CD8-positive, alpha-beta memory T cell (primary cell): ENCODE data around the gene FIGN. TPM values are rescaled to one million over a fixed set of nuclear protein-coding genes. Genes with fewer than 3 reads are reported as not detected.

ENCODE experiments used
- CTCF ChIA-PET: fragments of 350-600 bp; sonication (Branson Sonifier 250); formaldehyde crosslinking; loops from one replicate; lab custom pipeline; 2021; ENCODE audit warnings: antibody characterized with exemption; lab: Charles Lee
- POLR2A ChIA-PET: fragments of 350-600 bp; sonication (Branson Sonifier 250); formaldehyde crosslinking; loops from one replicate; lab custom pipeline; 2021; ENCODE audit warnings: antibody characterized with exemption; lab: Charles Lee
- DNase-seq, 5 donors: peaks; one replicate each; pipeline versions ENCODE4 v3.0.0 to v3.0.0-alpha.2; 2020 to 2022; ENCODE audit warnings: mixed read lengths in 1 of 5
- H3K27ac ChIP-seq: one replicate; pipeline ENCODE4 v1.7.0; 2013; ENCODE audit warnings: low read depth, mild to moderate bottlenecking, low read length, moderate library complexity
- H3K27me3 ChIP-seq: 2 replicates; pipeline ENCODE4 v1.7.0; 2013; ENCODE audit warnings: low read length, mild to moderate bottlenecking; ENCODE audit not compliant: insufficient read depth, poor library complexity, severe bottlenecking
- H3K36me3 ChIP-seq: 2 replicates; pipeline ENCODE4 v1.7.0; 2013; ENCODE audit warnings: mild to moderate bottlenecking, low read length, moderate library complexity; ENCODE audit not compliant: insufficient read depth
- H3K4me1 ChIP-seq: 2 replicates; pipeline ENCODE4 v1.7.0; 2013; ENCODE audit warnings: mild to moderate bottlenecking, low read length, moderate library complexity; ENCODE audit not compliant: insufficient read depth
- H3K4me3 ChIP-seq: 2 replicates; pipeline ENCODE4 v1.7.0; 2013; ENCODE audit warnings: mild to moderate bottlenecking, low read length
- H3K9me3 ChIP-seq: 2 replicates; pipeline ENCODE4 v1.7.0; 2013; ENCODE audit warnings: mild to moderate bottlenecking, low read length
- H3K27ac Mint-ChIP-seq, 8 donors: one replicate each; pipeline ENCODE4 v1.8.0; 2020 to 2021; ENCODE audit warnings: mixed read lengths in 8 of 8, mild to moderate bottlenecking in 6 of 8, inconsistent platforms in 3 of 8, moderate library complexity in 3 of 8
- H3K27me3 Mint-ChIP-seq, 2 donors: one replicate each; pipeline ENCODE4 v1.8.0; 2020 to 2021; ENCODE audit warnings: mixed read lengths in 2 of 2, mild to moderate bottlenecking in 1 of 2, moderate library complexity in 1 of 2
- H3K36me3 Mint-ChIP-seq, 3 donors: one replicate each; pipeline ENCODE4 v1.8.0; 2020 to 2021; ENCODE audit warnings: mixed read lengths in 3 of 3, inconsistent platforms in 1 of 3, mild to moderate bottlenecking in 1 of 3
- H3K4me1 Mint-ChIP-seq, 3 donors: one replicate each; pipeline ENCODE4 v1.8.0; 2020 to 2021; ENCODE audit warnings: mixed read lengths in 3 of 3, inconsistent platforms in 1 of 3, mild to moderate bottlenecking in 1 of 3
- H3K4me3 Mint-ChIP-seq, 7 donors: one replicate each; pipeline ENCODE4 v1.8.0; 2020 to 2021; ENCODE audit warnings: mixed read lengths in 7 of 7, mild to moderate bottlenecking in 6 of 7, moderate library complexity in 4 of 7, inconsistent platforms in 2 of 7
- H3K9me3 Mint-ChIP-seq, 5 donors: one replicate each; pipeline ENCODE4 v1.8.0; 2020 to 2022; ENCODE audit warnings: mixed read lengths in 5 of 5, mild to moderate bottlenecking in 3 of 5, moderate library complexity in 2 of 5, inconsistent platforms in 1 of 5
- polyA plus RNA-seq: library from polyadenylated mRNA; unstranded; fragments of 300-500 nt; fragmentation: Illumina TruSeq; gene quantifications from one replicate; pipeline ENCODE4 v1.2.3, GENCODE V29; 2021
- total RNA-seq, 2 experiments: library from RNA; stranded (reverse); gene quantifications; one replicate each; pipeline ENCODE4 v1.2.3, GENCODE V29; 2021

FIGN gene
- total and polyA plus RNA-seq, 3 experiments from 2014 or later, result not detected

DNA sequence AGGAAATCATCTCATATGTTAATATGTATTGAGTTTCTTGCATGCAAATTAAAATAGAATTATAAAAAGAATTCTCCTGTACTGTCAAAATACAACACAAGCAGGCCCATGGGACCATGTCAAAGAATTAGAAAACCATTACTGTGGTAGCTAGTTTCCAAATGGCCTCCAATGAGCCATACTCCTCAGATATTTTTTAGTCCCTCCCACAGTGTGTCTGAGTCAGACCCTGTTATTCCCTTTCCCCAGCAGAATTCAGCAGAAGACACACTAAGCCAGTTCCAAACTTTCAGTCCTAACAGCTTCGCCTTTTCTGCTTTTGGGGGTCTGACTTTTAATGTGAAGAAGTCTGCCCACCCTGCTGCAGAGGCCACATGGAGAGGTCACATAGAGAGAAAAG is 86.7 kb downstream of the FIGN start:
- no peaks in the 10 kb centered on the region for H3K36me3 Mint-ChIP-seq
- no peaks in the 10 kb centered on the region for H3K4me1 Mint-ChIP-seq
- POLR2A ChIA-PET, result no interaction called here

DNA sequence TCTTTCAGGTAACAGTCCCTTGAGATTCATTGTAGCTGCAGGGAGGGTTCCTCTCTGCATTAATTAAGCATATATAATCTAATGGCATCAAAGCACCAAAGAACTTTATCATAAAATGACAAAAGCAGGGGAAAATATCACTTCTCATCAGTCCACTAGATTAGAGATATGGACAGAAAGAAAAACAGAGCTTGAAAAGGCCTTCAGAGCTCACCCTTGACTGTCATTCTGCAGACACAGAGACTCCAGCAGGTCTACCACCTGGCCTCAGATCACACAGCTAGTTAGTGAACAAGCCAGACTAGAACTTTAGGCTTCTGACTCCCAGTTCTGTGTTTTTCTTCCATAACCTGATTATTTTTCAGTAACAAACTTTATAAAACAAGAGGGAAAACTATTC is 88.5 kb downstream of the FIGN start:
- no peak for DNase-seq
- H3K4me1 ChIP-seq, result no peaks in the 10 kb centered on the region
- POLR2A ChIA-PET, result no interaction called here
- H3K27ac ChIP-seq, result no peak overlapping the region
- Mint-ChIP-seq H3K4me1 (no peaks in the 10 kb centered on the region), H3K36me3 (no peaks in the 10 kb centered on the region), H3K27ac (no peak overlapping the region), H3K4me3 (no peak overlapping the region), H3K27me3 (no peaks in the 10 kb centered on the region), H3K9me3 (peaks cover 0 to 6% (median 5%) of the 10 kb centered on the region in 5 donors)
- no peaks in the 10 kb centered on the region for H3K9me3 ChIP-seq
- no peaks in the 10 kb centered on the region for H3K36me3 ChIP-seq
- CTCF ChIA-PET, result no interaction called here
- H3K4me3 ChIP-seq, result no peak overlapping the region
- H3K27me3 ChIP-seq, result no peaks in the 10 kb centered on the region

More for the DNA sequence above, 86.7 kb downstream of the FIGN start:
- DNase-seq, result no peak
- peaks cover 0 to 7% (median 5%) of the 10 kb centered on the region in 5 donors for H3K9me3 Mint-ChIP-seq
- H3K27ac ChIP-seq, result no peak overlapping the region
- no peaks in the 10 kb centered on the region for H3K36me3 ChIP-seq
- H3K4me3 ChIP-seq, result no peak overlapping the region
- H3K27ac Mint-ChIP-seq, result no peak overlapping the region
- no peak overlapping the region for H3K4me3 Mint-ChIP-seq
- no peaks in the 10 kb centered on the region for H3K4me1 ChIP-seq
- no peaks in the 10 kb centered on the region for H3K27me3 Mint-ChIP-seq
- H3K27me3 ChIP-seq, result no peaks in the 10 kb centered on the region
- H3K9me3 ChIP-seq, result no peaks in the 10 kb centered on the region
- CTCF ChIA-PET, result no interaction called here

DNA sequence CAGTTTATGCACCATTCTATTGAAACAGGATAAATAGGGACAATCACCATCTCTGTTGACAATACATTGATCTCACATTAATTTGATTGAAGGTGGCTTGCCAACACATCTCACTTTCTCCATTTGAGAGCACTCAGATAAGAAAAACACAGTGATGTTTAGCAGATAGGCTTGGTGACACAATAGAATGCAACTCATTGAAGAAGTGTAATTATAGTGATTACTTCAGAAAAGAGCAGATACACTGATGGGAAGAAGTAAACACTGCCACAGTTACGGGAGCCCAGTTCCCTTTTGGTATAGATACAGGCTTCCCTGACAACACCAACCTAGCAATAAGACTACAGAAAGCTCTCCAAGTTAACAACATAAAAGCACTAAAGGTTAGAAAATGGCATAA is 89.1 kb downstream of the FIGN start:
- no peaks in the 10 kb centered on the region for H3K36me3 ChIP-seq
- H3K9me3 Mint-ChIP-seq, result peaks cover 0 to 6% (median 5%) of the 10 kb centered on the region in 5 donors
- CTCF ChIA-PET, result no interaction called here
- no peaks in the 10 kb centered on the region for H3K36me3 Mint-ChIP-seq
- no peak overlapping the region for H3K4me3 Mint-ChIP-seq
- no peaks in the 10 kb centered on the region for H3K27me3 Mint-ChIP-seq
- H3K4me3 ChIP-seq, result no peak overlapping the region
- POLR2A ChIA-PET, result no interaction called here
- no peak overlapping the region for H3K27ac Mint-ChIP-seq
- H3K9me3 ChIP-seq, result no peaks in the 10 kb centered on the region
- no peaks in the 10 kb centered on the region for H3K4me1 Mint-ChIP-seq
- DNase-seq, result no peak
- no peak overlapping the region for H3K27ac ChIP-seq
- H3K4me1 ChIP-seq, result no peaks in the 10 kb centered on the region
- H3K27me3 ChIP-seq, result no peaks in the 10 kb centered on the region

DNA sequence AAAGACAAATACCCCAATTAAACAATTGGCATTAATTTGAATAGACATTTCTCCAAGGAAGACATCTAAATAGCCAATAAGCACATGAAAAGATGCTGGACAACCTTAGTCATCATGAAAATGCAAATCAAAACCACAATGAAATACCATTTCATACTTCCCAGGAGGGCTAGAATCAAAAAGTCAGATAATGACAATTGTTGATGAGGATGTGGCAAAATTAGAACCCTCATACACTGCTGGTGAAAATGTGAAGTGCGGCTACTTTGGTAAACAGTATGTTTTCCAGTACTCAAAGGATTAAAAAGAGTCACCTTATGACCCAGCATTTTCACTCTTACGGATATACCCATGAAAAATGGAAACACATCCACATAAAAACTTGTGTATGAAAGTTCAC is 91.6 kb downstream of the FIGN start:
- no peaks in the 10 kb centered on the region for H3K36me3 Mint-ChIP-seq
- no peaks in the 10 kb centered on the region for H3K4me1 ChIP-seq
- no peaks in the 10 kb centered on the region for H3K27me3 Mint-ChIP-seq
- H3K27ac ChIP-seq, result no peak overlapping the region
- peaks cover 0 to 5% (median 4%) of the 10 kb centered on the region in 5 donors for H3K9me3 Mint-ChIP-seq
- ChIA-PET CTCF (no interaction called here), POLR2A (no interaction called here)
- H3K9me3 ChIP-seq, result no peaks in the 10 kb centered on the region
- H3K27me3 ChIP-seq, result no peaks in the 10 kb centered on the region
- no peak overlapping the region for H3K27ac Mint-ChIP-seq
- no peak overlapping the region for H3K4me3 Mint-ChIP-seq
- H3K36me3 ChIP-seq, result no peaks in the 10 kb centered on the region
- DNase-seq, result no peak
- H3K4me3 ChIP-seq, result no peak overlapping the region
- no peaks in the 10 kb centered on the region for H3K4me1 Mint-ChIP-seq

DNA sequence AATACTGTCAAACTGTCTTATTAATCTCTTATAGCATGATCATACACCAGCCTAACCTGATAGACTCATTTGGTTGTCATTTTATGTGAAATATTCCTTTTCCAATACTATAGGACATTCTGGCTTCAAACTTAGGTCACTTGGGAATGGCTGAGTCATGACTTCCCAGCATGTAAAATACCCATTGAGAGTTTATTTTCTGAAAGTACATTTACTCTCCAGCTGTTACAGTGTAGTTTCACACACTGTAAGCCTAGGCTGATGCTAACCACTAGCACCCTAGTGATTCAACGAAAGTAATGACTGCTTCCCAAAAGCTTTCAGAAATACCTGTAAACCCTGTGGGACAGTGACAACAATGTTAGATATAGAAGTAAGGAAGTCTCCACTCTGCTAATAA is 93.8 kb downstream of the FIGN start:
- Mint-ChIP-seq H3K9me3 (peaks cover 0 to 8% (median 5%) of the 10 kb centered on the region in 5 donors), H3K4me3 (no peak overlapping the region), H3K4me1 (no peaks in the 10 kb centered on the region), H3K27ac (no peak overlapping the region), H3K27me3 (no peaks in the 10 kb centered on the region), H3K36me3 (no peaks in the 10 kb centered on the region)
- no peaks in the 10 kb centered on the region for H3K27me3 ChIP-seq
- H3K27ac ChIP-seq, result no peak overlapping the region
- H3K9me3 ChIP-seq, result no peaks in the 10 kb centered on the region
- no peak overlapping the region for H3K4me3 ChIP-seq
- ChIA-PET POLR2A (no interaction called here), CTCF (no interaction called here)
- no peak for DNase-seq
- H3K4me1 ChIP-seq, result no peaks in the 10 kb centered on the region
- H3K36me3 ChIP-seq, result no peaks in the 10 kb centered on the region

DNA sequence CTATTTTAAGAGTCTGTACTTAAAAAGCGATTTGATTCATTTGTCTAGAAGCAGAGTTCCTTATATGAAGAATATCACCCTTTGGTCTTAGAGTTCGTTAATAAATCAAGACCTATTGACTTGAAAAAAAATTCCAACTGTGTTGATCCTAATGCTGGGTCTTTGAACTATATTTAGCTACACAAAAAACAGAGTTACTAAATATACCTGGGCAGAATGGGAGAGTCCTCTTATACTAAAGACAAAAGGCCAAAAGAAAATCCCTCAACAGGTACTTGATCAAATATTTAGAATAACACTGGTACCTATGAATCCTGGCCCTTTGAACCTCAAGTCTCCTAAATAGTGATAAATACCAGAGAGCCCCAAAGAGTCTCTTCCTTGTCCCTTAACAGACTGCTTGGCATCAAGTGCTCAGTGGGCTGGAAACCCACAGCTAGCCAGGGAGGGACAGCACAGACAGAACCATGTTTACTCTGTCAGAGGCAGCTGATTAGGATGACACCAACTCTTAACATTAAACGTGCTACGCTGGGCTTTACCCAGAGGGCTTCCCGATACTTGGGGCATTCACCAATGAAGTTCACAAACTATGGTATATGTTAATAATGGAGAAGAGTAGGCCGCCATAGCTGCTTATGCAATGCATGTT is 95.1 kb downstream of the FIGN start:
- H3K27me3 ChIP-seq, result no peaks in the 10 kb centered on the region
- POLR2A ChIA-PET, result no interaction called here
- no peak overlapping the region for H3K27ac Mint-ChIP-seq
- no peaks in the 10 kb centered on the region for H3K27me3 Mint-ChIP-seq
- no peak for DNase-seq
- H3K9me3 Mint-ChIP-seq, result peaks cover 0 to 8% (median 5%) of the 10 kb centered on the region in 5 donors
- CTCF ChIA-PET, result no interaction called here
- H3K36me3 ChIP-seq, result no peaks in the 10 kb centered on the region
- no peaks in the 10 kb centered on the region for H3K36me3 Mint-ChIP-seq
- no peak overlapping the region for H3K4me3 ChIP-seq
- H3K4me3 Mint-ChIP-seq, result no peak overlapping the region
- H3K4me1 Mint-ChIP-seq, result no peaks in the 10 kb centered on the region
- no peaks in the 10 kb centered on the region for H3K4me1 ChIP-seq
- H3K27ac ChIP-seq, result no peak overlapping the region
- H3K9me3 ChIP-seq, result no peaks in the 10 kb centered on the region

DNA sequence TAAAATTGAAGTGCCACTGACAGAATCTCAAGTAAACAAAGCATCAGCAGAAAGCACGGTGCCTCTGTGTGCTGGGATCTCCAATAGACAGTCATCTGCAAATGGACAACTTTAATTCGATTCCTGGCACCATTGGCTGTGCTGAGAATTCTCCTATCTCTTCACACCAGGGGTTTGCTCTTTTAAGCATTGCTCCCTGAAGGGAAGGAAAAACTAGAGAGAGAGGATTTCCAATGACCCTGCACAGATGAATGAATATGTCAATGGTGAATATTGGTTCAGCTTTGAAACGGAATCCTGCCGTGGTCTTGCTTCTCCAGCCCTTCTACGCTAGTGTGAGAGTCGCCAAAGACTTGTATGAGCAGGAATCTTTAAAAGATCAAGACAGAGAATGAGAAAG is 97.9 kb downstream of the FIGN start:
- CTCF ChIA-PET, result no interaction called here

DNA sequence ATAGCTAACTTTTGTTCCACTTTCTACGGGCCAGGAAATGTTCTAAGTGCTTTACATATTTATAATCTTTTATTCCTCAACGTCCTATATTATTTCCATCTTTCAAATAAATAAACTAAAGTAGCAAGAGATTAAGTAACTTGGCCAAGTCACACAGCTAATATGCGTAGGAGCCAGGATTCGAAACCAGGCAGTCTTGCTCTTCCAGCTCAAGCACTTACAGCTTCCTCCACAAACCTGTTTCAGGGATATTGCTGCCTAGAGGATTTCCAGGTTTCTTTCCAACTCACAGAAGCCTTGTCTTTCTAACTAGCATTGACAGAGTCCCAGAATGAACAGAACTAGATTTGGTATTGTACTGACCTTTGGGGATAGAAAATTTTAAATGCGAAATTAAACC is 102.5 kb downstream of the FIGN start:
- ChIA-PET CTCF (no interaction called here), POLR2A (no interaction called here)
- H3K4me3 Mint-ChIP-seq, result no peak overlapping the region
- H3K9me3 Mint-ChIP-seq, result peaks cover 2 to 15% (median 5%) of the 10 kb centered on the region in 5 donors
- DNase-seq, result no peak
- H3K36me3 ChIP-seq, result no peaks in the 10 kb centered on the region
- H3K27ac ChIP-seq, result no peak overlapping the region
- H3K36me3 Mint-ChIP-seq, result no peaks in the 10 kb centered on the region
- no peaks in the 10 kb centered on the region for H3K4me1 ChIP-seq
- H3K9me3 ChIP-seq, result no peaks in the 10 kb centered on the region
- H3K4me1 Mint-ChIP-seq, result no peaks in the 10 kb centered on the region
- no peak overlapping the region for H3K4me3 ChIP-seq
- no peak overlapping the region for H3K27ac Mint-ChIP-seq
- H3K27me3 Mint-ChIP-seq, result no peaks in the 10 kb centered on the region
- no peaks in the 10 kb centered on the region for H3K27me3 ChIP-seq

More for the DNA sequence above, 97.9 kb downstream of the FIGN start:
- H3K36me3 Mint-ChIP-seq, result no peaks in the 10 kb centered on the region
- H3K27ac ChIP-seq, result no peak overlapping the region
- H3K4me3 ChIP-seq, result no peak overlapping the region
- no peaks in the 10 kb centered on the region for H3K9me3 ChIP-seq
- no peak overlapping the region for H3K4me3 Mint-ChIP-seq
- no peaks in the 10 kb centered on the region for H3K27me3 Mint-ChIP-seq
- H3K4me1 Mint-ChIP-seq, result no peaks in the 10 kb centered on the region
- H3K9me3 Mint-ChIP-seq, result peaks cover 0 to 9% (median 2%) of the 10 kb centered on the region in 5 donors
- no peak for DNase-seq
- no peaks in the 10 kb centered on the region for H3K36me3 ChIP-seq
- no peaks in the 10 kb centered on the region for H3K4me1 ChIP-seq
- POLR2A ChIA-PET, result no interaction called here
- H3K27ac Mint-ChIP-seq, result no peak overlapping the region
- H3K27me3 ChIP-seq, result no peaks in the 10 kb centered on the region
